ENCODE data around the gene D2HGDH. TPM values are rescaled to one million over a fixed set of nuclear protein-coding genes. Genes with fewer than 3 reads are reported as not detected.
"Not testable (repeated sequence)": the region's sequence is repeated elsewhere in the genome, so short reads cannot be mapped to it uniquely, and the experiment has no call there.

Gene D2HGDH
- total and polyA plus RNA-seq, 10 of the 15 experiments (the other 5 are each of a cell fraction or from before 2014, with no cell fraction given): 0.52 to 32.1 (median 11.0) TPM

GRCh38 chr2:241777686-241778627 lies 43.5 kb downstream of the D2HGDH start (continued):
- TF ChIP-seq RELB (IDR thresholded peaks at IDR 0.05; ENCODE audit: low read depth): no peak
- TF ChIP-seq RB1 (IDR thresholded peaks at IDR 0.05; ENCODE audit: borderline replicate concordance): no peak
- TF ChIP-seq TARDBP (IDR thresholded peaks at IDR 0.05; ENCODE audit: borderline replicate concordance): no peak

GRCh38 chr2:241780939-241781569 lies 46.6 kb downstream of the D2HGDH start:
- ChIA-PET POLR2A (interaction anchor here (0.6 kb wide), 2 partner anchors 23 to 459 kb away, joined by 3 to 4 read pairs; no protein-coding TSS in a partner anchor), CTCF (interaction anchor here (1.5 kb wide), 1 partner anchor 8 kb away, joined by 3 read pairs; no protein-coding TSS in a partner anchor)
- FAIRE-seq: no peak

GRCh38 chr2:241782053-241782452 lies 47.6 kb downstream of the D2HGDH start:
- RAD21 ChIA-PET (ENCODE audit: unreplicated experiment): not testable (repeated sequence)

More at GRCh38 chr2:241780939-241781569, 46.6 kb downstream of the D2HGDH start:
- no peaks in the 10 kb centered on the region for H3K27me3 ChIP-seq (replicated peaks in 1 of 2; ENCODE audit: control insufficient read depth in 2 of 2, insufficient read depth in 2 of 2, low read length in 1 of 2)
- 44% methylated on average over 5 of the region's 5 CpGs for WGBS (ENCODE audit: insufficient coverage, insufficient replicate concordance, low lambda C conversion rate, missing lambda C conversion rate)
- H3K9ac ChIP-seq (ENCODE audit: control insufficient read depth, insufficient read depth, low read length): no peak overlapping the region
- H3K4me3 ChIP-seq: no peak overlapping the region
- SMC1A ChIA-PET (ENCODE audit: uncharacterized antibody, unreplicated experiment): interaction anchor here (0.6 to 1.7 kb wide), 3 partner anchors 9 to 1054 kb away, joined by 3 to 6 read pairs (median 3); no protein-coding TSS in a partner anchor
- no peak overlapping the region for H3K4me2 ChIP-seq (ENCODE audit: control insufficient read depth, insufficient read depth)
- intact Hi-C loops (cut with micrococcal nuclease; ENCODE audit: unreplicated experiment): no loop called here
- no peak overlapping the region for H2AFZ ChIP-seq (ENCODE audit: control insufficient read depth, low read depth, low read length)
- no peaks in the 10 kb centered on the region for H3K79me2 ChIP-seq (ENCODE audit: control insufficient read depth, insufficient read depth, low read length)
- ATAC-seq (no peak), DNase-seq (ENCODE audit: low read depth, low spot score) (no peak)
- H4K20me1 ChIP-seq (ENCODE audit: control insufficient read depth, insufficient read depth): no peaks in the 10 kb centered on the region
- no TSS peak for BruUV-seq (replicated peaks)
- TF ChIP-seq NFYB (IDR thresholded peaks at IDR 0.05; ENCODE audit: insufficient read depth, low read depth, low read length) (no peak), CBFB (IDR thresholded peaks at IDR 0.05; ENCODE audit: low read depth) (no peak), ATF7 (IDR thresholded peaks at IDR 0.05; ENCODE audit: low read depth) (no peak), POLR2AphosphoS5 (IDR thresholded peaks at IDR 0.05; ENCODE audit: low read length) (no peak), FOS (IDR thresholded peaks at IDR 0.05; ENCODE audit: borderline replicate concordance, extremely low read depth, insufficient read length) (no peak), SP1 (IDR thresholded peaks at IDR 0.05; ENCODE audit: low read depth, low read length) (no peak), TBL1XR1 (IDR thresholded peaks at IDR 0.05; ENCODE audit: low read depth, low read length) (no peak), SPI1 (IDR thresholded peaks at IDR 0.05; ENCODE audit: borderline replicate concordance, insufficient read depth, low read depth, low read length) (no peak), POLR2AphosphoS2 (IDR thresholded peaks at IDR 0.05; ENCODE audit: low read depth, low read length) (no peak), USF1 (IDR thresholded peaks at IDR 0.05; ENCODE audit: borderline replicate concordance, extremely low read length, insufficient read depth, low read depth, low read length) (no peak), ZSCAN29 (IDR thresholded peaks at IDR 0.05) (no peak)
- H3K4me1 ChIP-seq (ENCODE audit: control insufficient read depth, insufficient read depth, low read length): no peaks in the 10 kb centered on the region
- no peaks in the 10 kb centered on the region for H3K36me3 ChIP-seq (ENCODE audit: control insufficient read depth in 2 of 2, insufficient read depth in 2 of 2, low read length in 1 of 2)
- H3K27ac ChIP-seq (ENCODE audit: control insufficient read depth, insufficient read depth): no peak overlapping the region
- RAD21 ChIA-PET (ENCODE audit: unreplicated experiment): no interaction called here
- in situ Hi-C loops (cut with MboI): no loop called here
- no peaks in the 10 kb centered on the region for H3K9me3 ChIP-seq (replicated peaks; ENCODE audit: control insufficient read depth, insufficient read depth, low read length)

More at GRCh38 chr2:241782053-241782452, 47.6 kb downstream of the D2HGDH start:
- FAIRE-seq; H3K9ac ChIP-seq (ENCODE audit: control insufficient read depth, insufficient read depth, low read length); in situ Hi-C loops (cut with MboI); H3K79me2 ChIP-seq (ENCODE audit: control insufficient read depth, insufficient read depth, low read length); H3K4me1 ChIP-seq (ENCODE audit: control insufficient read depth, insufficient read depth, low read length); H2AFZ ChIP-seq (ENCODE audit: control insufficient read depth, low read depth, low read length); BruUV-seq (replicated peaks); H3K9me3 ChIP-seq (replicated peaks; ENCODE audit: control insufficient read depth, insufficient read depth, low read length); ATAC-seq; POLR2A ChIA-PET; H4K20me1 ChIP-seq (ENCODE audit: control insufficient read depth, insufficient read depth); intact Hi-C loops (cut with micrococcal nuclease; ENCODE audit: unreplicated experiment); H3K4me3 ChIP-seq; H3K27ac ChIP-seq (ENCODE audit: control insufficient read depth, insufficient read depth); DNase-seq (ENCODE audit: low read depth, low spot score); H3K27me3 ChIP-seq (replicated peaks in 1 of 2; ENCODE audit: control insufficient read depth in 2 of 2, insufficient read depth in 2 of 2, low read length in 1 of 2); H3K4me2 ChIP-seq (ENCODE audit: control insufficient read depth, insufficient read depth); H3K36me3 ChIP-seq (ENCODE audit: control insufficient read depth in 2 of 2, insufficient read depth in 2 of 2, low read length in 1 of 2): not testable (repeated sequence)
- WGBS (ENCODE audit: insufficient coverage, insufficient replicate concordance, low lambda C conversion rate, missing lambda C conversion rate): 41% methylated on average over 3 of the region's 3 CpGs
- SMC1A ChIA-PET (ENCODE audit: uncharacterized antibody, unreplicated experiment): interaction anchor here (0.8 kb wide), 1 partner anchor 9 kb away, joined by 3 read pairs; no protein-coding TSS in a partner anchor
- CTCF ChIA-PET: interaction anchor here (0.8 kb wide), 1 partner anchor 9 kb away, joined by 3 read pairs; no protein-coding TSS in a partner anchor
